ENCODE measurements around the gene MAD1L1.

GRCh38 chr7:1890289-1891235 lies 342.2 kb downstream of the MAD1L1 start:
- TF ChIP-seq EP300 (IDR thresholded peaks at IDR 0.05) (no peak), CTCF (IDR thresholded peaks at IDR 0.05) (no peak), POLR2AphosphoS5 (IDR thresholded peaks at IDR 0.05) (no peak)
